Ovary (tissue), 3 donors: ENCODE data around the gene PARPBP.

Experiments used
- CTCF ChIP-seq, 3 donors: fragments of 450-650 bp in 2 of 3; fragments of 200-600 bp in 1 of 3; IDR thresholded peaks; one replicate each; pipeline versions ENCODE4 v1.5.1 to v1.8.0; 2016 to 2022; ENCODE audit warnings: antibody characterized with exemption in 3 of 3, mild to moderate bottlenecking in 1 of 3
- POLR2A ChIP-seq: fragments of 450-650 bp; IDR thresholded peaks from one replicate; pipeline ENCODE4 v1.6.1; 2017; ENCODE audit warnings: antibody characterized with exemption, mild to moderate bottlenecking, moderate library complexity
- donor health status: DM: no; HTN: no; CAD: no.

GRCh38 chr12:102172436-102172835 lies 52.5 kb downstream of the PARPBP start:
- TF ChIP-seq CTCF (IDR thresholded peaks at IDR 0.05) (no peak), POLR2A (no peak)
